Mesenchymal stem cell (in vitro differentiated cells and primary cell): ENCODE measurements around the gene SLC35F1.

ENCODE experiments used
- DNase-seq: peaks from one replicate; pipeline ENCODE4 v3.0.0-alpha.2; 2013
- H2AFZ ChIP-seq: one replicate; pipeline ENCODE4 v1.6.1; 2013; ENCODE audit warnings: low read depth, mild to moderate bottlenecking, control low read depth, inconsistent platforms, low read length, moderate library complexity
- H2AK5ac ChIP-seq: 2 replicates; pipeline ENCODE4 v1.6.1; 2013; ENCODE audit warnings: low read length, moderate library complexity, mild to moderate bottlenecking, inconsistent platforms; ENCODE audit not compliant: severe bottlenecking
- H2BK120ac ChIP-seq: one replicate; pipeline ENCODE4 v1.6.1; 2013; ENCODE audit warnings: low read depth, mild to moderate bottlenecking, inconsistent platforms, low read length, moderate library complexity
- H2BK12ac ChIP-seq, 2 experiments: one replicate each; pipeline ENCODE4 v1.6.1; 2013; ENCODE audit warnings: inconsistent platforms in 2 of 2, low read length in 2 of 2, mild to moderate bottlenecking in 2 of 2, moderate library complexity in 2 of 2, control low read depth in 1 of 2
- H2BK15ac ChIP-seq: one replicate; pipeline ENCODE4 v1.6.1; 2013; ENCODE audit warnings: mild to moderate bottlenecking, low read depth, inconsistent platforms; ENCODE audit not compliant: poor library complexity, severe bottlenecking
- H2BK5ac ChIP-seq: 2 replicates; pipeline ENCODE4 v1.6.1; 2013; ENCODE audit warnings: low read depth, mild to moderate bottlenecking, low read length, control low read depth, inconsistent platforms; ENCODE audit not compliant: poor library complexity, severe bottlenecking
- H3K14ac ChIP-seq, 2 experiments: one replicate each; pipeline ENCODE4 v1.6.1; 2013; ENCODE audit warnings: inconsistent platforms in 2 of 2, low read length in 2 of 2, control low read depth in 1 of 2, mild to moderate bottlenecking in 1 of 2, moderate library complexity in 1 of 2
- H3K18ac ChIP-seq, 2 experiments: one replicate each; pipeline ENCODE4 v1.6.1; 2013; ENCODE audit warnings: inconsistent platforms in 2 of 2, low read length in 2 of 2, control low read depth in 1 of 2, low read depth in 1 of 2, mild to moderate bottlenecking in 1 of 2
- H3K23ac ChIP-seq, 2 experiments: one replicate each; pipeline ENCODE4 v1.6.1; 2013; ENCODE audit warnings: inconsistent platforms in 2 of 2, low read length in 2 of 2, mild to moderate bottlenecking in 2 of 2, moderate library complexity in 2 of 2, control low read depth in 1 of 2
- H3K27ac ChIP-seq: 2 replicates; pipeline ENCODE4 v1.5.1; 2013; ENCODE audit warnings: mild to moderate bottlenecking, moderate library complexity, low read length, control low read depth, inconsistent platforms; ENCODE audit not compliant: poor library complexity, severe bottlenecking
- H3K27me3 ChIP-seq, 2 experiments: 2 replicates each; pipeline versions ENCODE4 v1.6.1 to v1.7.0; 2013; ENCODE audit warnings: low read length in 2 of 2, mild to moderate bottlenecking in 2 of 2, moderate library complexity in 2 of 2, control low read depth in 1 of 2, inconsistent platforms in 1 of 2; ENCODE audit not compliant: control insufficient read depth in 1 of 2, insufficient read depth in 1 of 2
- H3K36me3 ChIP-seq, 2 experiments: 2 replicates each; pipeline versions ENCODE4 v1.6.1 to v1.7.0; 2013; ENCODE audit warnings: low read length in 2 of 2, control low read depth in 1 of 2, inconsistent platforms in 1 of 2, low read depth in 1 of 2, mild to moderate bottlenecking in 1 of 2; ENCODE audit not compliant: insufficient read depth in 2 of 2, control insufficient read depth in 1 of 2
- H3K4ac ChIP-seq, 2 experiments: one replicate each; pipeline ENCODE4 v1.6.1; 2013; ENCODE audit warnings: inconsistent platforms in 2 of 2, low read length in 2 of 2, mild to moderate bottlenecking in 2 of 2, moderate library complexity in 2 of 2, control low read depth in 1 of 2, low read depth in 1 of 2
- H3K4me1 ChIP-seq: 2 replicates; pipeline ENCODE4 v1.6.1; 2013; ENCODE audit warnings: low read depth, low read length, control low read depth; ENCODE audit not compliant: control insufficient read depth, insufficient read depth
- H3K4me2 ChIP-seq: 2 replicates; pipeline ENCODE4 v1.6.1; 2013; ENCODE audit warnings: low read length, mild to moderate bottlenecking, inconsistent platforms; ENCODE audit not compliant: poor library complexity, severe bottlenecking
- H3K4me3 ChIP-seq, 2 experiments: 2 replicates each; pipeline versions ENCODE4 v1.5.1 to v1.7.0; 2013; ENCODE audit warnings: low read length in 2 of 2, mild to moderate bottlenecking in 2 of 2, control low read depth in 1 of 2, low read depth in 1 of 2; ENCODE audit not compliant: insufficient read depth in 1 of 2
- H3K79me1 ChIP-seq: replicated peaks from 2 replicates; pipeline ENCODE4 v1.6.1; 2013; ENCODE audit warnings: mild to moderate bottlenecking, control low read depth, low read length, inconsistent platforms; ENCODE audit not compliant: poor library complexity, severe bottlenecking
- H3K9ac ChIP-seq: 2 replicates; pipeline ENCODE4 v1.7.0; 2013; ENCODE audit warnings: mild to moderate bottlenecking, low read length, moderate library complexity
- H3K9me3 ChIP-seq: 2 replicates; pipeline ENCODE4 v1.7.0; 2013; ENCODE audit warnings: mild to moderate bottlenecking, low read length; ENCODE audit not compliant: control insufficient read depth
- H4K8ac ChIP-seq: one replicate; pipeline ENCODE4 v1.6.1; 2013; ENCODE audit warnings: inconsistent platforms, mild to moderate bottlenecking, low read length, moderate library complexity
- H4K91ac ChIP-seq: one replicate; pipeline ENCODE4 v1.6.1; 2013; ENCODE audit warnings: mild to moderate bottlenecking, low read length, inconsistent platforms
- WGBS: methylation state at CpG from one replicate; pipeline ENCODE4 v1.1.7; 2013; ENCODE audit warnings: mixed read lengths; 5-methylcytosine and 5-hydroxymethylcytosine counted together

SLC35F1 gene

DNA sequence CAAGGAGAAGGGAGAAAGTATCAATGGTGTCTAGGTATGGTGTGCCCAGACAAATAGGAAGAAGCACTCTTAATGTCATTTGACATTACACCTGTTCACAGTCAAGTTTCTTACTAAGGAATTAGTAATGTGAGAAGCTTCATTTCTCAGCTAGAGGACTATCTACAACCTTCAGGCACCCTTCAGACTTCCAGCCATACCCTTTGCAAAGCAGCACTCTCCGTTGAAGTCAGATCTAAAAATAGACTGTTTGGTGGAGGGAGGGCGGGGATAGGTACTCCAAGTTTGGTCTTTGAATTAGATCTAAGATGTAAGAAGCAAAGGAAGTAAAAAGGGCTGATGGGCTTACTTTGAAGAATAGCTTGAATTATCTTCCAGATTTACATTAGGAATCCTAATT lies 311.1 kb downstream of the SLC35F1 start:
- Histone ChIP-seq H2BK5ac (no peak overlapping the region), H2BK15ac (no peak overlapping the region), H2BK120ac (no peak overlapping the region), H3K9ac (no peak overlapping the region), H4K91ac (no peak overlapping the region), H3K79me1 (no peaks in the 10 kb centered on the region), H3K4me3 (no peak overlapping the region), H3K4me2 (no peak overlapping the region), H3K9me3 (no peaks in the 10 kb centered on the region), H3K27me3 (no peaks in the 10 kb centered on the region), H3K23ac (no peak overlapping the region), H4K8ac (no peak overlapping the region), H3K14ac (no peak overlapping the region), H2AFZ (no peak overlapping the region), H2AK5ac (no peak overlapping the region), H3K36me3 (no peaks in the 10 kb centered on the region), H3K4ac (no peak overlapping the region), H2BK12ac (no peak overlapping the region), H3K27ac (no peak overlapping the region), H3K4me1 (no peaks in the 10 kb centered on the region), H3K18ac (no peak overlapping the region)
- WGBS = 60% methylated on average over 2 of the region's 2 CpGs
- DNase-seq = no peak

DNA sequence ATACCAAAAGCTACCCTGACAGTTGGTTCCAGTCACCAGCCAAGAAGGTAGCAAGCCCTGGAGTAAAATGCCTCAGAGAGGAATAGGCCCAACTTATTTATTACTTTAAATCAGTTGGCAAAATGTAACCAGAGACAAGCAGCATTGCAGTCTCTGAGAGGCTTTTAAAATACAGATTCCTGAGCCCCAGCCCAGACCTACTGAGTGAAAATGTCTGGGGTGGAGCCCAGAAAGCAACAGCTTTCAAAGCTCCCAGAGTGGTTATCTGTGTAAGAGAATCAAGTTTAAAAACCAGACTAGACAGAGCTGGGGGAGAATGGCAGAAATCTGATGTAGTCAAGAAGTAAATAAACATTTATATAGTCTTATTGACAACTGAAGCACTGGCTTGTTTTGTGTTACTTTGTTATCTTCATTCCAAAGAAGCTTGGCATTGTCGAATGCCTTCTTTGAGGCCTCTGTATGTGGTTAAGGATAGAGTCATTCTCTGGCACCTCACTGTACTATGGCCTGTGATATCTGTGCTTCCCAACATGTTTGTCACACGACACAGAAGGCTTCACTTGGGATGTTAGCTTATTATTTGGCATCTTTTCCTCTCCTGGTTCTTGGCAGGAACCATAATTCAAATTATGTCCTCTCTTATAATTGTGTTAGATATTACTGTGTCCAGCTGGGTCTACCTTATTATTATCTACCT lies 313.5 kb downstream of the SLC35F1 start:
- Histone ChIP-seq H3K27me3 (no peaks in the 10 kb centered on the region), H3K79me1 (no peaks in the 10 kb centered on the region), H3K23ac (no peak overlapping the region), H4K91ac (no peak overlapping the region), H2AK5ac (no peak overlapping the region), H3K4me3 (no peak overlapping the region), H3K9ac (no peak overlapping the region), H3K27ac (no peak overlapping the region), H3K36me3 (no peaks in the 10 kb centered on the region), H3K9me3 (no peaks in the 10 kb centered on the region), H4K8ac (no peak overlapping the region), H3K18ac (no peak overlapping the region), H3K4me2 (no peak overlapping the region), H2BK120ac (no peak overlapping the region), H2BK12ac (no peak overlapping the region), H2AFZ (no peak overlapping the region), H3K14ac (no peak overlapping the region), H3K4me1 (no peaks in the 10 kb centered on the region), H2BK15ac (no peak overlapping the region), H2BK5ac (no peak overlapping the region), H3K4ac (no peak overlapping the region)
- DNase-seq = no peak
- WGBS = 82% methylated on average over 1 of the region's 2 CpGs

DNA sequence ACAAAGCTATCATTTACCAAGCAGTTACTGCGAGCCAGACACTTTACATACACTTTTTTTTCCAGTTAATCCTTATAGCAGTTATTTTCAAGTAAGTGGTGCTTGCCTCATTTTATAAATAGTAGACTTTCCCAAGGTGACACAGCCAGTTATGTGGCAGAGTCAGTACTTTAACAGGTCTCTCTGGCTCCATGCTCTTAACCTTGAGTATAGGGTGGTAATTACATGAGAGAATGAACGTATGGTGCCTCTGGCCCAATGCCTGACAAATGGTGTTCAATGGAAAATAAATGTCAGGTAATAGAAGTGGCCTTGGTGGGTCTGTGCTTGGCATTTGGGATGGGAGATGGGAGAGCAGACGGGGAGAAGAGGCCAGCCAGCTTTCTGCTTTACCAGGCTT lies 316.3 kb downstream of the SLC35F1 start:
- no peak overlapping the region for H3K9ac ChIP-seq
- no peaks in the 10 kb centered on the region for H3K27me3 ChIP-seq
- no peak overlapping the region for H2BK5ac ChIP-seq
- no peak overlapping the region for H2BK15ac ChIP-seq
- H2AK5ac ChIP-seq = no peak overlapping the region
- no peak overlapping the region for H2BK12ac ChIP-seq
- no peak overlapping the region for H2BK120ac ChIP-seq
- no peak overlapping the region for H3K4me2 ChIP-seq
- no peaks in the 10 kb centered on the region for H3K36me3 ChIP-seq
- no peak overlapping the region for H4K91ac ChIP-seq
- H3K23ac ChIP-seq = no peak overlapping the region
- H2AFZ ChIP-seq = no peak overlapping the region
- H3K4ac ChIP-seq = no peak overlapping the region
- WGBS = 90% methylated on average over 2 of the region's 3 CpGs
- H3K18ac ChIP-seq = no peak overlapping the region
- DNase-seq = no peak
- no peak overlapping the region for H3K27ac ChIP-seq
- H4K8ac ChIP-seq = no peak overlapping the region
- no peaks in the 10 kb centered on the region for H3K79me1 ChIP-seq
- no peak overlapping the region for H3K4me3 ChIP-seq
- no peak overlapping the region for H3K14ac ChIP-seq
- H3K9me3 ChIP-seq = no peaks in the 10 kb centered on the region
- no peaks in the 10 kb centered on the region for H3K4me1 ChIP-seq

DNA sequence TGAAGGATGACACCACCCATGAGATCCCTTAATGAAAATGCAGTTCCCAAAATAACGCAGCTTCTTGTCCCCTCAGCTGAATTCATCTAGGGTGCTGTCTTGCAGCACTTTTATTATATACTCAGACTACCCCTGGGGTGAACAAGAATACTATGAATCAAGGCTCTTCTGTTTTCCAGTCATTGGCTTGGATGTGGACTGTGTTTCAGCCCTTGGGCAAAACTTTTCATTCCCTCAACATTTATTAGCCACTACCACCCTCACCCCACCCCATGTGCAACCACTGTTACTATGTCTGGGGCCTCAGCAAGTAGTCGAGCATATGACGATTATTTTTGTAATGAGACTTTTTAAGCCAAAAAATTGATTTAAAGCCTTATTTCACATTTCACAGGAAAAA lies 321.8 kb downstream of the SLC35F1 start:
- Histone ChIP-seq H3K27me3 (no peaks in the 10 kb centered on the region), H2BK15ac (no peak overlapping the region), H3K23ac (no peak overlapping the region), H3K79me1 (no peaks in the 10 kb centered on the region), H3K18ac (no peak overlapping the region), H3K4me1 (no peaks in the 10 kb centered on the region), H3K14ac (no peak overlapping the region), H3K27ac (no peak overlapping the region), H3K4me2 (no peak overlapping the region), H2BK120ac (no peak overlapping the region), H2AK5ac (no peak overlapping the region), H4K91ac (no peak overlapping the region), H2AFZ (no peak overlapping the region), H3K9me3 (no peaks in the 10 kb centered on the region), H3K9ac (no peak overlapping the region), H3K4me3 (no peak overlapping the region), H2BK12ac (no peak overlapping the region), H4K8ac (no peak overlapping the region), H3K36me3 (no peaks in the 10 kb centered on the region), H3K4ac (no peak overlapping the region), H2BK5ac (no peak overlapping the region)
- no peak for DNase-seq
- 38% methylated on average over 3 of the region's 3 CpGs for WGBS
